H1 (cell line): Measurements from ENCODE around the gene VARS2. TPM values are rescaled to one million over a fixed set of nuclear protein-coding genes. Genes with fewer than 3 reads are reported as not detected.

Experiments
- CTCF ChIA-PET: fragments of 300-600 bp; sonication (Branson Sonifier 250); formaldehyde crosslinking; loops from one replicate; lab custom pipeline; 2021; ENCODE audit not compliant: partially characterized antibody; lab: Charles Lee
- POLR2A ChIA-PET: fragments of 300-600 bp; sonication (Branson Sonifier 250); formaldehyde crosslinking; loops from one replicate; lab custom pipeline; 2021; ENCODE audit warnings: inconsistent platforms; ENCODE audit not compliant: partially characterized antibody; lab: Charles Lee
- DNase-seq, 2 experiments: peaks; one replicate each; pipeline versions ENCODE4 v3.0.0 to v3.0.0-alpha.2; 2010 to 2022; ENCODE audit warnings: low spot score in 2 of 2, low read depth in 1 of 2, mixed read lengths in 1 of 2
- FAIRE-seq: peaks from 2 replicates; lab custom pipeline; 2011; peaks lifted over from hg19 to GRCh38; lab: Jason Lieb, UNC
- H2AFZ ChIP-seq: 2 replicates; pipeline ENCODE4 v1.8.1; 2012; ENCODE audit warnings: low read length, inconsistent platforms
- H2AK5ac ChIP-seq: 2 replicates; pipeline ENCODE4 v1.6.1; 2013; ENCODE audit warnings: low read depth, low read length
- H2BK120ac ChIP-seq: replicated peaks from 2 replicates; pipeline ENCODE3; 2013; ENCODE audit warnings: low read depth, low read length, inconsistent platforms
- H2BK12ac ChIP-seq: 2 replicates; pipeline ENCODE4 v1.6.1; 2013; ENCODE audit warnings: low read depth, low read length
- H2BK15ac ChIP-seq: 2 replicates; pipeline ENCODE4 v1.6.1; 2013; ENCODE audit warnings: low read length
- H2BK20ac ChIP-seq: 2 replicates; pipeline ENCODE4 v1.6.1; 2013; ENCODE audit warnings: low read length
- H2BK5ac ChIP-seq: 2 replicates; pipeline ENCODE4 v1.6.1; 2013; ENCODE audit warnings: low read depth, low read length
- H3K14ac ChIP-seq: 2 replicates; pipeline ENCODE4 v1.6.1; 2013; ENCODE audit warnings: inconsistent platforms; ENCODE audit not compliant: insufficient read length
- H3K18ac ChIP-seq: 2 replicates; pipeline ENCODE4 v1.6.1; 2013; ENCODE audit warnings: low read length; ENCODE audit errors: extremely low read depth
- H3K23ac ChIP-seq: 2 replicates; pipeline ENCODE4 v1.6.1; 2013; ENCODE audit warnings: inconsistent platforms; ENCODE audit not compliant: insufficient read length
- H3K23me2 ChIP-seq: 2 replicates; pipeline ENCODE4 v1.6.1; 2013; ENCODE audit warnings: low read depth, low read length
- H3K27ac ChIP-seq: 2 replicates; pipeline ENCODE4 v1.6.1; 2011; ENCODE audit warnings: low read depth, low read length, inconsistent platforms
- H3K27me3 ChIP-seq, 4 experiments: replicated peaks in 1 of 4; 1 replicate in 1 of 4; 2 replicates in 3 of 4; pipeline versions ENCODE4 v1.6.1 to v1.8.1; 2011 to 2013; ENCODE audit warnings: low read length in 3 of 4, mild to moderate bottlenecking in 3 of 4, inconsistent platforms in 2 of 4, mixed read lengths in 2 of 4, moderate library complexity in 1 of 4; ENCODE audit not compliant: control insufficient read depth in 3 of 4, insufficient read depth in 3 of 4; ENCODE audit errors: extremely low read depth in 1 of 4
- H3K36me3 ChIP-seq, 4 experiments: 2 replicates each; pipeline versions ENCODE4 v1.6.1 to v1.8.1; 2011 to 2013; ENCODE audit warnings: mild to moderate bottlenecking in 4 of 4, low read length in 3 of 4, moderate library complexity in 2 of 4, control low read depth in 1 of 4, inconsistent platforms in 1 of 4; ENCODE audit not compliant: insufficient read depth in 4 of 4, control insufficient read depth in 2 of 4
- H3K4ac ChIP-seq: replicated peaks from 2 replicates; pipeline ENCODE3; 2013; ENCODE audit warnings: low read length, low read depth, mixed read lengths, inconsistent platforms; ENCODE audit not compliant: insufficient read length
- H3K4me1 ChIP-seq, 4 experiments: replicated peaks in 1 of 4; 1 replicate in 1 of 4; 2 replicates in 3 of 4; pipeline versions ENCODE4 v1.6.1 to v1.8.1; 2011 to 2013; ENCODE audit warnings: low read length in 3 of 4, inconsistent platforms in 2 of 4, mixed read lengths in 1 of 4; ENCODE audit not compliant: insufficient read depth in 4 of 4, control insufficient read depth in 3 of 4
- H3K4me2 ChIP-seq, 2 experiments: 2 replicates each; pipeline versions ENCODE4 v1.6.1 to v1.8.1; 2011 to 2013; ENCODE audit warnings: low read depth in 2 of 2, low read length in 2 of 2, control low read depth in 1 of 2, inconsistent platforms in 1 of 2, mild to moderate bottlenecking in 1 of 2; ENCODE audit not compliant: insufficient read depth in 1 of 2
- H3K4me3 ChIP-seq, 4 experiments: fragments of 200-600, 300-600 bp in 1 of 4; sonication (generic), shearing (Covaris generic), sonication (Bioruptor Twin) in 1 of 4; 2 replicates each; pipeline versions ENCODE4 v1.5.1 to v1.8.1; 2011 to 2016; ENCODE audit warnings: low read length in 4 of 4, low read depth in 3 of 4, control low read depth in 2 of 4, inconsistent platforms in 2 of 4, mild to moderate bottlenecking in 2 of 4, mixed read lengths in 1 of 4, moderate library complexity in 1 of 4; ENCODE audit not compliant: insufficient read depth in 2 of 4; ENCODE audit errors: extremely low read depth in 1 of 4
- H3K56ac ChIP-seq: replicated peaks from 2 replicates; pipeline ENCODE3; 2013; ENCODE audit warnings: low read depth, mild to moderate bottlenecking, mixed read lengths, low read length, inconsistent platforms; ENCODE audit not compliant: insufficient read length
- H3K79me1 ChIP-seq: 2 replicates; pipeline ENCODE4 v1.6.1; 2013; ENCODE audit warnings: low read depth, low read length, control low read depth
- H3K79me2 ChIP-seq, 2 experiments: 2 replicates each; pipeline versions ENCODE4 v1.6.1 to v1.8.1; 2012 to 2013; ENCODE audit warnings: low read length in 2 of 2, mild to moderate bottlenecking in 2 of 2, inconsistent platforms in 1 of 2; ENCODE audit not compliant: insufficient read depth in 2 of 2, control insufficient read depth in 1 of 2
- H3K9ac ChIP-seq, 4 experiments: replicated peaks in 1 of 4; 1 replicate in 1 of 4; 2 replicates in 3 of 4; pipeline versions ENCODE4 v1.6.1 to v1.8.1; 2011 to 2013; ENCODE audit warnings: low read depth in 3 of 4, low read length in 3 of 4, control low read depth in 2 of 4, mild to moderate bottlenecking in 2 of 4, moderate library complexity in 2 of 4, inconsistent platforms in 1 of 4; ENCODE audit errors: extremely low read depth in 1 of 4
- H3K9me3 ChIP-seq, 2 experiments: 2 replicates each; pipeline versions ENCODE4 v1.6.1 to v1.8.1; 2012 to 2013; ENCODE audit warnings: mild to moderate bottlenecking in 2 of 2, moderate library complexity in 2 of 2, control low read depth in 1 of 2, inconsistent platforms in 1 of 2, low read depth in 1 of 2, low read length in 1 of 2, mixed read lengths in 1 of 2; ENCODE audit not compliant: insufficient read depth in 2 of 2
- H4K20me1 ChIP-seq, 2 experiments: replicated peaks in 1 of 2; 2 replicates each; pipeline versions ENCODE3 to v1.8.1; 2011 to 2013; ENCODE audit warnings: inconsistent platforms in 2 of 2, low read length in 2 of 2, mild to moderate bottlenecking in 1 of 2; ENCODE audit not compliant: insufficient read depth in 2 of 2, control insufficient read depth in 1 of 2
- H4K5ac ChIP-seq: 2 replicates; pipeline ENCODE4 v1.6.1; 2013; ENCODE audit warnings: low read length, low read depth, mixed read lengths, inconsistent platforms; ENCODE audit not compliant: insufficient read length
- H4K8ac ChIP-seq: 2 replicates; pipeline ENCODE4 v1.8.0; 2013; ENCODE audit warnings: mild to moderate bottlenecking, moderate library complexity, low read length, inconsistent platforms; ENCODE audit not compliant: insufficient read depth; ENCODE audit errors: extremely low read depth
- H4K91ac ChIP-seq: replicated peaks from 2 replicates; pipeline ENCODE3; 2013; ENCODE audit warnings: low read length, mixed read lengths, inconsistent platforms; ENCODE audit not compliant: insufficient read length
- CBX8 ChIP-seq: fragments of 300-800, 300-1000 bp; sonication (generic); IDR thresholded peaks from 2 replicates; pipeline ENCODE4 v1.7.1; 2016; ENCODE audit warnings: low read depth, low read length, borderline replicate concordance
- CTCF ChIP-seq, 3 experiments: IDR thresholded peaks; 1 replicate in 2 of 3; 2 replicates in 1 of 3; pipeline versions ENCODE4 v1.5.1 to v1.6.1; 2011; ENCODE audit warnings: low read length in 3 of 3, mild to moderate bottlenecking in 3 of 3, inconsistent platforms in 2 of 3, low read depth in 1 of 3, moderate library complexity in 1 of 3; ENCODE audit not compliant: insufficient read depth in 1 of 3; ENCODE audit errors: control extremely low read depth in 1 of 3
- WGBS, 2 experiments: shearing (Covaris generic) in 1 of 2; methylation state at CpG; one replicate each; pipeline versions ENCODE4 v1.1.6 to v1.1.7; 2013 to 2015; ENCODE audit warnings: low lambda C conversion rate in 2 of 2, mixed read lengths in 2 of 2, inconsistent platforms in 1 of 2, low coverage in 1 of 2, missing lambda C conversion rate in 1 of 2; ENCODE audit not compliant: insufficient replicate concordance in 2 of 2, insufficient coverage in 1 of 2, insufficient read length in 1 of 2; ENCODE audit errors: extremely low coverage in 1 of 2, missing lambda C conversion rate in 1 of 2; 5-methylcytosine and 5-hydroxymethylcytosine counted together
- polyA plus RNA-seq, 7 experiments: library from polyadenylated mRNA; depleted of rRNA in 3 of 7; stranded (reverse) in 5 of 7; unstranded in 2 of 7; fragments of >200 nt in 5 of 7; fragments of 200-250 nt in 2 of 7; gene quantifications; 1 replicate in 5 of 7; 2 replicates in 1 of 7; 4 replicates in 1 of 7; pipeline versions ENCODE4 v1.2.1 to v1.2.3, GENCODE V29; 2011 to 2013; ENCODE audit warnings: missing spikeins in 2 of 7, mixed read lengths in 2 of 7
- total RNA-seq: library from RNA; stranded (reverse); fragmentation: NEBNext Ultra II Directional; extraction: Animal tissue kit (Norgen Biotek cat#: 25700); gene quantifications from 2 replicates; pipeline ENCODE4 v1.2.1, GENCODE V29; 2021

The VARS2 gene
- total and polyA plus RNA-seq, 2 of the 8 experiments (the other 6 are each of a cell fraction or from before 2014, with no cell fraction given) = 26.8 to 47.7 TPM

- Histone ChIP-seq H3K23me2 (no peaks in the 10 kb centered on the region), H3K56ac (no peak overlapping the region), H2BK120ac (no peak overlapping the region), H4K20me1 (no peaks in the 10 kb centered on the region), H4K91ac (no peak overlapping the region), H3K4me2 (no peak overlapping the region), H3K18ac (no peak overlapping the region), H3K79me1 (no peaks in the 10 kb centered on the region), H3K14ac (no peak overlapping the region), H2BK20ac (no peak overlapping the region), H2BK15ac (no peak overlapping the region), H3K27ac (no peak overlapping the region), H2BK12ac (no peak overlapping the region), H3K4me1 (peaks cover 0 to 4% (median 0%) of the 10 kb centered on the region in 4 experiments; a peak in 1 of 7 replicates), H4K5ac (no peak overlapping the region), H3K79me2 (no peaks in the 10 kb centered on the region), H2AK5ac (no peak overlapping the region), H3K9ac (no peak overlapping the region), H3K4ac (no peak overlapping the region), H3K4me3 (no peak overlapping the region), H2BK5ac (no peak overlapping the region), H3K27me3 (no peaks in the 10 kb centered on the region), H4K8ac (no peak overlapping the region), H3K23ac (no peak overlapping the region), H2AFZ (no peak overlapping the region), H3K9me3 (no peaks in the 10 kb centered on the region)
- DNase-seq (no peak), FAIRE-seq (no peak)
- POLR2A ChIA-PET = interaction anchor here (0.6 to 0.8 kb wide), 2 partner anchors 14 to 15 kb away, joined by 3 to 4 read pairs; no protein-coding TSS in a partner anchor
- WGBS, 2 experiments = 76% methylated on average over 4 of the region's 4 CpGs; no CpG with 5 or more reads in 1 of the 2 experiments
- TF ChIP-seq CBX8 (no peak), CTCF (IDR thresholded peaks at IDR 0.05; ENCODE audit: control extremely low read depth in 1 of 3, insufficient read depth in 1 of 3, low read depth in 1 of 3, low read length in 3 of 3) (peak; percentile 19 to 22 (median 19); a peak in 2 of 4 replicates)
- TF ChIP-seq, all 59 proteins: peak for 1
- CTCF ChIA-PET = interaction anchor here (1.0 to 4.0 kb wide), 8 partner anchors 9 to 96 kb away, joined by 3 to 18 read pairs (median 3); no protein-coding TSS in a partner anchor
- no peaks in the 10 kb centered on the region for H3K36me3 ChIP-seq
Measured at GRCh38 chr6:30974490-30975252, 60.6 kb downstream of the VARS2 start.
